Small intestine (tissue), 7 donors: ENCODE data around the gene PEX3. TPM values are rescaled to one million over a fixed set of nuclear protein-coding genes. Genes with fewer than 3 reads are reported as not detected.
A peak's percentile ranks its signal among the peaks of the same experiment; 100 is the strongest.
"Not testable (repeated sequence)": the region's sequence is repeated elsewhere in the genome, so short reads cannot be mapped to it uniquely, and the experiment has no call there.

Experiments
- DNase-seq, 2 donors: peaks; one replicate each; pipeline versions ENCODE4 v3.0.0 to v3.0.0-alpha.2; 2013
- FAIRE-seq: peaks from 2 replicates; lab custom pipeline; 2012; peaks lifted over from hg19 to GRCh38; lab: Jason Lieb, UNC
- H3K27ac ChIP-seq, 3 donors: one replicate each; pipeline ENCODE4 v1.5.1; 2013; ENCODE audit warnings: low read length in 2 of 3, mild to moderate bottlenecking in 2 of 3, control low read depth in 1 of 3, inconsistent platforms in 1 of 3, low read depth in 1 of 3, moderate library complexity in 1 of 3
- H3K27me3 ChIP-seq, 3 donors: one replicate each; pipeline ENCODE4 v1.6.1; 2013; ENCODE audit warnings: low read length in 3 of 3, inconsistent platforms in 1 of 3; ENCODE audit not compliant: control insufficient read depth in 3 of 3, insufficient read depth in 3 of 3
- H3K36me3 ChIP-seq, 3 donors: one replicate each; pipeline ENCODE4 v1.6.1; 2013; ENCODE audit warnings: low read length in 3 of 3, inconsistent platforms in 1 of 3, low read depth in 1 of 3, mild to moderate bottlenecking in 1 of 3, moderate library complexity in 1 of 3; ENCODE audit not compliant: control insufficient read depth in 3 of 3, insufficient read depth in 2 of 3
- H3K4me1 ChIP-seq, 3 donors: one replicate each; pipeline ENCODE4 v1.6.1; 2013; ENCODE audit warnings: low read length in 2 of 3, inconsistent platforms in 1 of 3, low read depth in 1 of 3, mild to moderate bottlenecking in 1 of 3, moderate library complexity in 1 of 3; ENCODE audit not compliant: control insufficient read depth in 3 of 3, insufficient read depth in 2 of 3
- H3K4me3 ChIP-seq, 3 donors: one replicate each; pipeline ENCODE4 v1.5.1; 2013; ENCODE audit warnings: low read length in 3 of 3, control low read depth in 1 of 3, inconsistent platforms in 1 of 3, low read depth in 1 of 3, mild to moderate bottlenecking in 1 of 3, moderate library complexity in 1 of 3
- H3K9me3 ChIP-seq, 2 donors: one replicate each; pipeline ENCODE4 v1.6.1; 2013; ENCODE audit warnings: low read depth in 1 of 2, low read length in 1 of 2; ENCODE audit not compliant: control insufficient read depth in 2 of 2, insufficient read depth in 1 of 2
- WGBS, 3 donors: extraction: QIAGEN DNeasy Blood & Tissue Kit; methylation state at CpG; one replicate each; pipeline ENCODE4 v1.1.7; 2013; 5-methylcytosine and 5-hydroxymethylcytosine counted together
- polyA plus RNA-seq, 4 donors: library from polyadenylated mRNA; stranded (reverse) in 3 of 4; unstranded in 1 of 4; fragments of 200-250 nt in 3 of 4; fragments of 120-200 nt in 1 of 4; gene quantifications; one replicate each; pipeline versions ENCODE4 v1.2.1 to v1.2.3, GENCODE V29; 2013
- donor health status: healthy with polysubstance abuse.
- donor health status: control.
- donor health status: control.
- donor health status: Bipolar disorder and iron deficiency.
- donor health status: healthy.

The PEX3 gene
- polyA plus RNA-seq, 4 donors, result 6.2 to 25.2 (median 8.9) TPM

- Histone ChIP-seq H3K36me3 (peaks cover 0 to 3% (median 0%) of the 10 kb centered on the region in 3 donors), H3K27me3 (no peaks in the 10 kb centered on the region), H3K27ac (peak overlapping the region in 1 of 3 donors; percentile 86), H3K9me3 (no peaks in the 10 kb centered on the region), H3K4me1 (peaks cover 0 to 8% (median 6%) of the 10 kb centered on the region in 3 donors), H3K4me3 (peak overlapping the region in 2 of 3 donors; percentile 85 to 92)
- WGBS, 3 donors, result 9 to 34% (median 15%) methylated on average over 4 of the region's 4 CpGs
- FAIRE-seq (no peak), DNase-seq (no peak)
Measured at GRCh38 chr6:143451531-143451930, 926 bp downstream of the PEX3 start.

GRCh38 chr6:143457563-143458359, 7.2 kb downstream of the PEX3 start:
- no peak overlapping the region for H3K27ac ChIP-seq
- FAIRE-seq, result no peak
- DNase-seq, result peak; percentile 2 to 16

GRCh38 chr6:143465546-143465945, 14.9 kb downstream of the PEX3 start:
- FAIRE-seq (no peak), DNase-seq (no peak)
- no peak overlapping the region for H3K27ac ChIP-seq
- H3K27me3 ChIP-seq, result no peaks in the 10 kb centered on the region
- 77 to 92% (median 81%) methylated on average over 2 of the region's 2 CpGs for WGBS, 3 donors
- no peaks in the 10 kb centered on the region for H3K4me1 ChIP-seq
- H3K36me3 ChIP-seq, result peaks cover 0 to 8% (median 3%) of the 10 kb centered on the region in 3 donors
- H3K4me3 ChIP-seq, result no peak overlapping the region
- H3K9me3 ChIP-seq, result no peaks in the 10 kb centered on the region

More at GRCh38 chr6:143457563-143458359, 7.2 kb downstream of the PEX3 start:
- Histone ChIP-seq H3K27me3 (no peaks in the 10 kb centered on the region), H3K4me1 (no peaks in the 10 kb centered on the region), H3K36me3 (peaks cover 0 to 12% (median 3%) of the 10 kb centered on the region in 3 donors), H3K4me3 (no peak overlapping the region), H3K9me3 (no peaks in the 10 kb centered on the region)
- 13 to 75% (median 42%) methylated on average over 2 of the region's 2 CpGs for WGBS, 3 donors

- no peak overlapping the region for H3K4me3 ChIP-seq
- DNase-seq, result no peak
- H3K27ac ChIP-seq, result no peak overlapping the region
- H3K27me3 ChIP-seq, result no peaks in the 10 kb centered on the region
- peaks cover 0 to 4% (median 0%) of the 10 kb centered on the region in 3 donors for H3K36me3 ChIP-seq
- no peaks in the 10 kb centered on the region for H3K4me1 ChIP-seq
- no peaks in the 10 kb centered on the region for H3K9me3 ChIP-seq
- FAIRE-seq, result no peak
Measured at GRCh38 chr6:143468026-143468425, 17.4 kb downstream of the PEX3 start.

GRCh38 chr6:143468823-143469222, 18.2 kb downstream of the PEX3 start:
- not testable (repeated sequence) for DNase-seq, H3K4me1 ChIP-seq, H3K9me3 ChIP-seq, FAIRE-seq, H3K27me3 ChIP-seq, H3K4me3 ChIP-seq, H3K36me3 ChIP-seq, H3K27ac ChIP-seq
- 95 to 100% (median 97%) methylated on average over 2 of the region's 2 CpGs for WGBS, 3 donors

GRCh38 chr6:143471822-143472221, 21.2 kb downstream of the PEX3 start:
- 92 to 100% (median 97%) methylated on average over 1 of the region's 1 CpG for WGBS, 3 donors
- H3K9me3 ChIP-seq, result no peaks in the 10 kb centered on the region
- peaks cover 0 to 13% (median 5%) of the 10 kb centered on the region in 3 donors for H3K36me3 ChIP-seq
- no peaks in the 10 kb centered on the region for H3K27me3 ChIP-seq
- FAIRE-seq (no peak), DNase-seq (no peak)
- no peak overlapping the region for H3K4me3 ChIP-seq
- H3K27ac ChIP-seq, result no peak overlapping the region
- H3K4me1 ChIP-seq, result no peaks in the 10 kb centered on the region

GRCh38 chr6:143476545-143476944, 25.9 kb downstream of the PEX3 start:
- Histone ChIP-seq H3K27me3 (no peaks in the 10 kb centered on the region), H3K4me1 (no peaks in the 10 kb centered on the region), H3K36me3 (peaks cover 0 to 13% (median 8%) of the 10 kb centered on the region in 3 donors), H3K9me3 (no peaks in the 10 kb centered on the region), H3K4me3 (no peak overlapping the region), H3K27ac (no peak overlapping the region)
- FAIRE-seq, result no peak
- no peak for DNase-seq
- WGBS, 3 donors, result 97 to 100% (median 100%) methylated on average over 1 of the region's 1 CpG

GRCh38 chr6:143478479-143479062, 28.0 kb downstream of the PEX3 start:
- FAIRE-seq, result peak; percentile 53
- Histone ChIP-seq H3K9me3 (no peaks in the 10 kb centered on the region), H3K36me3 (peaks cover 0 to 11% (median 8%) of the 10 kb centered on the region in 3 donors), H3K27ac (no peak overlapping the region), H3K4me1 (no peaks in the 10 kb centered on the region), H3K4me3 (no peak overlapping the region), H3K27me3 (no peaks in the 10 kb centered on the region)
- DNase-seq, result no peak
- WGBS, 3 donors, result 86 to 97% (median 93%) methylated on average over 3 of the region's 3 CpGs
